Measurements from ENCODE around the gene MAP3K3. TPM values are rescaled to one million over a fixed set of nuclear protein-coding genes. Genes with fewer than 3 reads are reported as not detected.

Gene MAP3K3
- total RNA-seq, 2 experiments from 2014 or later, result 75.8 to 78.1 TPM

- peaks cover 69% of the 10 kb centered on the region for H3K36me3 Mint-ChIP-seq (ENCODE audit: low read depth)
- ChIA-PET POLR2A (interaction anchor here (2.0 kb wide), 1 partner anchor 54 kb away, joined by 9 read pairs; no protein-coding TSS in a partner anchor), CTCF (no interaction called here)
- TF ChIP-seq CTCF (IDR thresholded peaks at IDR 0.05), result no peak
- H3K9me3 Mint-ChIP-seq, result no peaks in the 10 kb centered on the region
- H3K4me3 ChIP-seq (ENCODE audit: low read length), result no peak overlapping the region
- H3K4me1 ChIP-seq (ENCODE audit: insufficient read depth, low read length), result peaks cover 10% of the 10 kb centered on the region
- H3K27me3 Mint-ChIP-seq, result no peaks in the 10 kb centered on the region
- DNase-seq (no peak), ATAC-seq (ENCODE audit: poor library complexity) (no peak)
- H3K36me3 ChIP-seq (ENCODE audit: insufficient read depth, low read length), result peaks cover 46% of the 10 kb centered on the region
- H3K27me3 ChIP-seq (ENCODE audit: control insufficient read depth in 1 of 2, insufficient read depth in 2 of 2, low read length in 2 of 2), result no peaks in the 10 kb centered on the region
- intact Hi-C loops (cut with DNase I, micrococcal nuclease), result no loop called here
- peaks cover 35% of the 10 kb centered on the region for H3K4me1 Mint-ChIP-seq (ENCODE audit: low read depth)
- no peak overlapping the region for H3K4me3 Mint-ChIP-seq
- H3K27ac ChIP-seq (ENCODE audit: low read depth in 1 of 2, low read length in 2 of 2), result no peak overlapping the region
- H3K27ac Mint-ChIP-seq, result no peak overlapping the region
- H3K9me3 ChIP-seq (ENCODE audit: control insufficient read depth in 1 of 2, insufficient read depth in 1 of 2, low read length in 2 of 2), result no peaks in the 10 kb centered on the region
Observed at GRCh38 chr17:63640038-63640437, 17.8 kb downstream of the MAP3K3 start.

- no peak overlapping the region for H3K4me3 Mint-ChIP-seq
- peaks cover 12% of the 10 kb centered on the region for H3K4me1 ChIP-seq (ENCODE audit: insufficient read depth, low read length)
- H3K36me3 Mint-ChIP-seq (ENCODE audit: low read depth), result peaks cover 69% of the 10 kb centered on the region
- H3K9me3 ChIP-seq (ENCODE audit: control insufficient read depth in 1 of 2, insufficient read depth in 1 of 2, low read length in 2 of 2), result no peaks in the 10 kb centered on the region
- DNase-seq (peak in 3 of 14 experiments; percentile 29 to 66 (median 57)), ATAC-seq (ENCODE audit: poor library complexity) (peak; percentile 21)
- H3K27me3 ChIP-seq (ENCODE audit: control insufficient read depth in 1 of 2, insufficient read depth in 2 of 2, low read length in 2 of 2), result no peaks in the 10 kb centered on the region
- CTCF ChIA-PET, result no interaction called here
- no peaks in the 10 kb centered on the region for H3K27me3 Mint-ChIP-seq
- intact Hi-C loops (cut with DNase I, micrococcal nuclease), result no loop called here
- POLR2A ChIA-PET, result no interaction called here
- peaks cover 29% of the 10 kb centered on the region for H3K4me1 Mint-ChIP-seq (ENCODE audit: low read depth)
- H3K27ac ChIP-seq (ENCODE audit: low read depth in 1 of 2, low read length in 2 of 2), result no peak overlapping the region
- TF ChIP-seq CTCF (IDR thresholded peaks at IDR 0.05), result no peak
- H3K4me3 ChIP-seq (ENCODE audit: low read length), result no peak overlapping the region
- H3K36me3 ChIP-seq (ENCODE audit: insufficient read depth, low read length), result peaks cover 46% of the 10 kb centered on the region
- H3K9me3 Mint-ChIP-seq, result no peaks in the 10 kb centered on the region
- H3K27ac Mint-ChIP-seq, result no peak overlapping the region
Observed at GRCh38 chr17:63641692-63642448, 19.7 kb downstream of the MAP3K3 start.

GRCh38 chr17:63644846-63645245 lies 22.6 kb downstream of the MAP3K3 start:
- no peak overlapping the region for H3K27ac Mint-ChIP-seq
- Histone ChIP-seq H3K9me3 (ENCODE audit: control insufficient read depth in 1 of 2, insufficient read depth in 1 of 2, low read length in 2 of 2) (no peaks in the 10 kb centered on the region), H3K4me3 (ENCODE audit: low read length) (no peak overlapping the region), H3K4me1 (ENCODE audit: insufficient read depth, low read length) (peaks cover 10% of the 10 kb centered on the region), H3K36me3 (ENCODE audit: insufficient read depth, low read length) (peaks cover 37% of the 10 kb centered on the region), H3K27me3 (ENCODE audit: control insufficient read depth in 1 of 2, insufficient read depth in 2 of 2, low read length in 2 of 2) (no peaks in the 10 kb centered on the region), H3K27ac (ENCODE audit: low read depth in 1 of 2, low read length in 2 of 2) (no peak overlapping the region)
- H3K4me1 Mint-ChIP-seq (ENCODE audit: low read depth), result peaks cover 21% of the 10 kb centered on the region
- H3K4me3 Mint-ChIP-seq, result no peak overlapping the region
- no peak for TF ChIP-seq CTCF (IDR thresholded peaks at IDR 0.05)
- intact Hi-C loops (cut with DNase I, micrococcal nuclease), result no loop called here
- no peak for ATAC-seq (ENCODE audit: poor library complexity)
- no peaks in the 10 kb centered on the region for H3K27me3 Mint-ChIP-seq
- ChIA-PET CTCF (interaction anchor here (1.0 to 1.2 kb wide), 2 partner anchors 11 to 53 kb away, joined by 3 to 4 read pairs; no protein-coding TSS in a partner anchor), POLR2A (no interaction called here)
- H3K9me3 Mint-ChIP-seq, result no peaks in the 10 kb centered on the region
- H3K36me3 Mint-ChIP-seq (ENCODE audit: low read depth), result peaks cover 70% of the 10 kb centered on the region
- no peak for DNase-seq

All from CD4-positive, alpha-beta T cell (primary cell).